DMS153 treated with DMSO at 0.1 percent for 48 hours (cell line): ENCODE data around the gene NEK6.

Source experiments
- DNase-seq: peaks from one replicate; lab custom pipeline; 2025; ENCODE audit not compliant: unreplicated experiment; lab: John Stamatoyannopoulos, UW

NEK6 gene

GRCh38 chr9:124351672-124352468 is 94.1 kb downstream of the NEK6 start:
- DNase-seq, result no peak

GRCh38 chr9:124352616-124353015 is 94.9 kb downstream of the NEK6 start:
- DNase-seq, result no peak

DNA sequence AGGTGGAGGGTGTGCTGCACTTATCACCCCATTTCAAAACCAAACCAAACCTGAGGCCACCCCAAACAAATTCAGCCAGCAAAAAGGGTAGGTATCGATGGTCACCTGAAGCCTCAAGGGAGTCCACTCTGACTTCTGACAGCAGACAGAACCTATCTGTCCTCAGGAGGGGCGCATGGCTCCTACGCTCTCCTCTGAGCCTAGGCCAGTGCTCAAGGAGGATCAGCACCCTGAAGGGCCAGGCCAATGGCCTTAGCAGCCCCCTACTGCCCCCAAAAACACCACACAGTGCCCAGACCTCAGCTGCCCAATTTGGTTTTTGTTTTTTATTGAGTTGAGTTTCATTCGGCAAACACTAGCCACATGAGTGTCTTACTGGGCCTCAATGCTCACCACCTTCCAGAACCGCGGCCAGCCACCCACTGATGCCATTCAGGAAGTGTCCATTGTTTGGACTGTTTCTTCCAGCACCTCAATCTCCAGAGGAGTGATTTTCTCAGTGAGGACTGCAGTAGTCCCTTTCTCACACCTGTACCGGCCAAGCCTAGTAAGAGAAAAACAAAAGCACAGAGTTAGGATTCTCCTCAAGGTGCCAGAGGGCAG is 95.5 kb downstream of the NEK6 start:
- DNase-seq, result no peak

DNA sequence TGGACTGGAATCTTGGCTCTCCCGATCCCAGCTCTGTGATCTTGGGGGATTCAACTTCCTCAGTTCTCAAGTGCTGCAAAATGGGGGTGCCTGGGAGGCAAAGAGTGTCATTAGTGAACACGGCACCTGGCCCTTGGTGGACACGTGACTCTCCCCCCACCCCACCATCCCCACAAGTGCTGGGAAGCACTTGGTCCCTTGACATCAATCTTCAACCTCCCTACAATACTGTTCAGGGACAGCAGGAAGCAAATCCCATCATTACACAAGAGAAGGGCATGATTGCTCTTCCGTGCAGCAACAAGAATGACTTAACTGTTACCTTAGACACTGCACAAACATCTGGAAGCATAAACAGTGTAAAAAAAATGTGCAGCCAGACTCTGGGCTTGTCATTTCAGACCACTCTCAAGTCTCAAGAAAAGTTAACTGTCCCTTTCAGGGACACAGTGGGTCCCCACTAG is 96.1 kb downstream of the NEK6 start:
- no peak for DNase-seq

DNA sequence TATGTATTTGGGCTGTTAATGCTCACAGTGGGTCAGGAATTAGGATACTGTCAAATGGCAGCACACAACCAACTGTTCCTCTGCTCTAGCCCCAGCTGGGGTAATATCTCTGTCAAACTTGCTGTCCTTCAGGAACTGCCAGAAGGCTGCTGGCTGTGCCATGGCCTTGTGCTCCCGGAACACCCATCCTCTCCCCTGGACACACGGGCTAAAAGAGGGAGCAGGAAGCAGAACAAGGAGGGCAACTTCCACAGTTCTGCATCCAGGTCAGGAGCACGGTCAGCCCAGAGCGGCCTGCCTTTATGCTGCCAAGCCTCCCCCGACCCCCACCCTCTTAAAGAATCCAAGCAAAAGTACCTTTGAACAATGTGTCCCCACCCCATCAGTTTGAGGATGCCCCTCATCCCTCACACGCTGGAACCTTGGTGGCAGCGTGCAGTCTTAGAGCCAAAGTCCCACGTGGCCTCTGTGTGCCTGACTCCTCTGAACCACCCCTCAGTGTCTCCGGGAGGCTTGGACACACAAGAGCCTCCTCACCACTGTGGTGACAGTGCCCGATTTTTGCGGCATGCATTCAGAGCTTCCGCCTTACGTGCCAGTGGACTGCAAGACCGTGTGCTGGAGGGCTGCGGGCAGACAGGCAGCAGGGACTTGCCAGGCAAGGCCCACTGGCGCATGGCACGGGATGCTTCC is 96.7 kb downstream of the NEK6 start:
- DNase-seq, result no peak

DNA sequence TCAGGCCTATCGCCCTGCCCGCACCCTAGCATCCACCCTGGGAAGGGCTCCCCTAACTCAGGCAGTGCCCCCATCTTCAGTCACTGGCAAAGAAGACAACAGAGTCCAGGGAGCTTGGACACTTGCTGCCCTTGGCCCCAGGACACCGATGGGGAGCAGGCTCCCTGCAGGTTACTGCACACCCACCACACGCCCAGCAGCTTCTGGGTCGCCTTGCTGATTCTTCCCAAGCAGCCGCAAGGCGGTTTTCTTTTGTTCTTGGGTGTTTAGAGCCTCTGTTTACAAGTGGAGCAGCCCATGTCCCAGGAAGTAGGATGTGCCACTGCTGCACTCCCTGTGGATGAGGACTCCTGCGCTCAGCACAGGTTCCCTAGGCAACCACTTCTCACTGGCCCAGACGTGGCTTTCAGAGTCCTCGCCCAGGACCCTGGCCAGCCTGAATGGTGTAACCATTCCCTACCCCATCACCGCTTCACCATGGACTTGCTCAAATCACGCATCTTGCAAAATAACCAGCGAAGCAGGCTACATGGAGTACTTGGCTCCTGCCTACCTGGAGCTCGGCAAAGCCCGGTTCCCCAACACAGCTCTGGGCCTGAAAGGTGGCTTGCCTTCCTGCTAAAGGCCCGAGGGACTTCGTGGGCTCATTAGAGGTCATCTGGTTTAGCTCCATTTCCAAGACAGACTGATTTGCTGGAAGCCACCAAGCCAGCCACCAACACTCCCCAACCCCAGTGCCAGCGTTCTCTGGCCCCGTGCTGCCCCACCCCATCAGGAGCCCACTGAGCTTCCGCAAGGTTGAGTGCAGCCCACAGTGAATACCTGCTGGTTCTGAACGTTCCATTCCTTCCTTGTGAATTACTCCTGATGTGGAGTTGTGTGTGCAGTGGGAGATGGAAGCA is 97.5 kb downstream of the NEK6 start:
- no peak for DNase-seq

GRCh38 chr9:124355941-124356744 is 98.4 kb downstream of the NEK6 start:
- no peak for DNase-seq

GRCh38 chr9:124356745-124357390 is 99.1 kb downstream of the NEK6 start:
- no peak for DNase-seq

DNA sequence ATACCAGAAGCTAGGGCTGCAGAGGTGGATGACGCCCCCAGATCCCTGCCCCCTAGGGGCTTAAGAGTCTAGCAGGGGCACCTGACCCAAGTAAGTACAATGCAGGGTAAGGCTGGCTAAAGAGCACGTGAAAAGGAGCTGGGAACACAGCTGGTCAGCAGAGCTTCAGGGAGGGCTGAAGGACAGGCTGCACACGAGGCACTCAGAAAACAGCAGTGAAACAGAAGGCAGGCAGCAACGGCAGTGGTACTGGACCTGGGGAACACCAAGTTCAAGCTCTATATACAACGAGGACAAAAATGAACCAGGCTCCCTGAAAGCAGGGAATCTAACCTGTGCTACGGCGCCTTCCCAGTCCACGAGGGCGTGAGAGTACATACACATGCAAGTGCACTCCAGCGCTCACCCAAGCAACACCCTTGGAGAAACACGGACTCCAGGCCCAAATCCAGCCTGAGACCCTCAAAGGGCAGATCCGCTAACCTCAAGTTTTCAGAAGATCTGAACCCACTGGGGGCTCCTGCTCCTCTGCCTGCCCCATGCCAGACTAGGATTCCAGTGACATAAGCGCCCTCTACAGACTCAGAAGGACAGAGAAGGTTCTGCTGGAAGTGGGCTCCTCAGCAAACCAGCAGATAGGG is 100.1 kb downstream of the NEK6 start:
- DNase-seq, result no peak

DNA sequence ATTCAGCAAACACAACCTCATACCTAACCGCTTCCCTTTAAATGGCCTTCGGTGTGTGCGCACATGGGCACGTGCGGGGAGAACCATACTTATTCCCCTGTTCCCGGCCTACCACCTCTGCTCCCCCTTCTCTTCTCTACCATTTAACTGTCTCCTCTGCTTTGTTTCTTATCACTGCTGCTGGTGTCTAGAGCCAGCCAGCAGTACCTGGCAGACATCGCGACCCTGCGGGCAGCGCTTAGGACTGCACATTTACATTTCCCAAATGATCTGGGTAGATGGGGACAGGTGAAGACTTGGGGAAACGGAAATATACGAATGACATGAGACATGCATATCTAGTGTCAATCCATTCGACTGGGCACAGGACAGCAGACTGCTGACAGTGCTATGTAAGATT is 100.9 kb downstream of the NEK6 start:
- no peak for DNase-seq

DNA sequence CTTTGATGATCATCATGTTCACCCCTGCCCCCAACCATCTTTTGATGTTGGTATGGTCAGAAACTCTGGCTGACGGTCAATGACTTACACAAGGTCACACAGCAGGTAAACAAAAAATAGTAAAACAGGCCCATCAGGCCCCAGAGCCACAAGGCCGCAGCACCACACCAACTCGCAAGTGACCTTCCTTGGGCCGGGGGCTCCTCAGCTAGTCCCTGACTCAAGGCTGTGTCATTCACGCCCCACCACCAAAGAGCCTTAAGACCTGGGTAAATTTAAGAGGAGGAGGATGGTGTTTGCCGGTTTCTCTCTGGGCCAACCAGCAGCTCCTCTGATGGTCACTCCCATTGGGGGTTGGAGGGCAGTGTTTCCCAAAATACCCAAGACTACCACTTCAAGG is 101.7 kb downstream of the NEK6 start:
- no peak for DNase-seq

DNA sequence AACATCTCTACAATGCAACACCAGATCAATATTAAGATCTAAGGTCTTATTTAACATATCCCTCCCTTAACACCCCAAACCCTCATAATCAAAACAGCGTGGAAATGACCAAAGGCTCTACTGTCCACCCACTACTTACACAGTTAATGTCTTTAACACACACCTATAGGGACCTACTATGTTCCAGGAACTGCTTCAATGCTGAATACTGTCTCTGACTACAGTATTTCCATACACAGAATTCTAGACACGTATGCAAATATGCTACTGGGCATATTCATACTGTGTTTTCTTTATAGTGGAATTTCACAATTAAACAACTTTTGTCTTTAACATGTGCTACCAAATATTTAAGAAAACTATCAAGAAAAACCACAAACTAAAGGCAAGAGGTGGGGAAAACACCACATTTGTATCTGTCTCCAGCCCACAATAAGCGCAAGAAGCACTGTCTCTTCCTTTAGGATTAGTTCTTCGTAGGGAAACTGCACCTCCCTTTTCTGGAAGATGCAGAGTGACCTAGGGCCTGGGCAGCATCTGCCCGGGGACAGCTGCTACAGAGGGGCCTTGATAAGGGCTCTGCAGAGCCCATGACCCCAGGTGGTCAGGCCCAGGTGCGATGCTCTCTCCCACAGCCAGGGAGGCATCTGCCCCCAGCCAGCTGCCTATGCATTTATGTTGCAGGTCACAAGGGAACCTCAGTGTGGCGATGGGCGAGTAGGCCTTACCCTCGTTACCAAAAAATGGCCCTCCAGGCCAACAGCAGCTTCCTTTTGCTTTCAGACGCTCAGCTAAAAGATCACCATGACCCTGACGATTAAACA is 102.3 kb downstream of the NEK6 start:
- no peak for DNase-seq

- no peak for DNase-seq
Measured at GRCh38 chr9:124361128-124361527, 103.4 kb downstream of the NEK6 start.

DNA sequence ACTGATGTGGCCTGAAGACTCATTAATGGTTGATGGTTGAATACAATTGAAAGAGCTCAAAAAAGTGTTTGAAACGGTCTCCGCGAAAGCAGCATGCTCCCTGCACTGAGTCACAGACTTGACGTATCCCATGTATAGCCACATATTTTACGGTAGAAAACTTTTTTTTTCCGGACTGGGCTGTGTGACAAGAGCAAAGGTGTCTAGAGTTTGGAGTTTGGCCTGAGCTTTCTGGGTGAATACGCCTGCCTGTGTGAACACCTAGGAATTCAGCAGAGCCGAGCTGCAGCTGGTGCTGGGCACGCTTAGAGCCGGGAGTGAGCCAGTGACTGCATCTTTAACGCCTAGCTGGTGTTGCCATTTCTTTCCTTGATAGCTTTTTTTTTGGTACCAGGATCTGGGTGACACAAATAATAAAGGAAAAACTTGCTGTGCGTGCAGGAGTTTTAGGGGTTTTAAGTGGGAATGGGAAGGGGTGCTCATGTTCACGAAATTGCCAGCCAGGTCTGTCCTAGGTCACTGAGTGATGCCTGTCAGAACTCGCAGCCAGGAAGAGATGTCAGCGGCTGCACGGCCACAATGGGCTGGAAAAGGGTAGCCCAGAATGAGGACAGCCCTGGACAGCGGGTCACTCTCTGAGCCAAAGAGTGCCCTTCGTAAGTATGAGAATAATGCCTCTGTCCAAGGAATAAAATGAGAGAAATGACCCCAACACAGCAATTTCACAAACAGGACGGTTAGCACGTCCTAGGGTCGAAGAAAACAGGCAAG is 105.8 kb downstream of the NEK6 start:
- no peak for DNase-seq

DNA sequence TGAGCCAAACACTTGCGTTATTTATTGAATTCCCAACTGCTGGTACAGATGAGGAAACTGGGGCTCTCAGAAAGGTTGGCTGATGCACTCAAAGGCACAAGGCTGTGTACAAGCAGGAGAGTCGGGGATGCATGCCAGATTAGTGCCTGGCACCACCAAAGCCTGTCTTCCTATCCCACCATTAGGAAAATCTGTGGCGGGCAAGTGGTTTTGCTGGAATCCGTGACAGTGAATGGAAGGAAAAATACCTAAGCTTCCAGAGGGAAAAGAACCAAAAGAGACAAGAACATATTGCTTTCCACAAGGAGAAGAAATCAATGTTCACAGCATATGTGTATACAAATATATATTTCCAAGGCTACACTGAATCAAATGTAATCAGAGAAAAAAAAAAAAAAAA is 106.4 kb downstream of the NEK6 start:
- no peak for DNase-seq

DNA sequence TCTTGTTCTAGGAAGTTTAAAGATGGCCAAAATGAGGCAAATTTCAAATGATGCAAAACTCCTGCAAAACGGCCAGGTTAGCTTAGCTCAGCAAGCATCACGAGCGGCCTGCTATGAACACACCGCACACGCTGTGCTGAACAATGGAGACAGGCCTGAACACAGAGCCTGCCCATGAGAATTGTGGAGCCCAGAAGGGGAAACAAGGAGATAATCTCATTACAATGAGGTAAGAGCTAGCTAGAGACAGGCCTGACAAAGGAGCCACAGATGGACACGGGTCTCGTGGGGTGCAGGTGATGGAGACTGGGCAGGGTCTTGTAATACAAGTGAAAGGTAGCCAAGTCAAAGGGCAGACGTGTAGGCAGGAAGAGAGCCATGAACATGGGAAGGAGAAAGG is 107.3 kb downstream of the NEK6 start:
- no peak for DNase-seq

GRCh38 chr9:124366476-124367220 is 108.9 kb downstream of the NEK6 start:
- DNase-seq, result no peak
